Superior temporal gyrus (tissue), 1 donor: ENCODE measurements around the gene MAP2.
A peak's percentile ranks its signal among the peaks of the same experiment; 100 is the strongest.

ENCODE experiments used
- DNase-seq: peaks from one replicate; pipeline ENCODE4 v3.0.0-alpha.2; 2016; ENCODE audit errors: extremely low spot score

MAP2 gene

GRCh38 chr2:209424199-209424701, 403 bp downstream of the MAP2 start:
- DNase-seq, result no peak

DNA sequence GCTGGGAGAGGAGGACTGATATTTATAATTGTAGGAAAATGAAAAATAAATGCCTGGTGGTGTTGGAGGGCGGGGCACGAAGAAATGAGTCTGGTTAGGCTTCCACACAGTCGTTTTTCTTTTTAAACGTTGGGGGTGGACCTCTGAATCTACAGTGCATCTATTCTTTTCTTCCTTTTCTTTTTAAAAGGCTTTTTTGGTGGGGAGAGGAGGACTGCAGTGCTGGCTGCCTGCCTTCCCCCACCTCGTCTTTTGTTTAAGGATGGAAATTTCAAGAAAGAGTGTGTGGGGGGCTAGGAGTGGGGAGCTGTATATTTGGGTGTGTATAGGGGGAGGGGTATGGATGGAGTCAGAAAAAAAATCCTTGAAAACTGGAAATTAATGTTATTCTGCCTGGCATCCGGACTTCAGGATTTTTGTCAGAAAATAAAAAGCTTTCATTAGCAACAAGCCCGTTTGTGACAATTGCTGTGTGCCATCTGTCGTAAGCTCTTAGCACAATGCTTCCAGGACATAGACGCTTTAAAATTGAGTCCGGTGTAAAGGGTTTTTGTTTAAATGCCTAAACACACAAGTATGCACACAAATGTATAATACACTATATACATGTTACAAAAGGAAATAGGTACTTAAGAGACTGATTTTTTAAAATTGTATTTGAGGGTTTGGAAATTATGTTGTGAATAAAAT, 1.1 kb downstream of the MAP2 start:
- DNase-seq, result peak; percentile 62

DNA sequence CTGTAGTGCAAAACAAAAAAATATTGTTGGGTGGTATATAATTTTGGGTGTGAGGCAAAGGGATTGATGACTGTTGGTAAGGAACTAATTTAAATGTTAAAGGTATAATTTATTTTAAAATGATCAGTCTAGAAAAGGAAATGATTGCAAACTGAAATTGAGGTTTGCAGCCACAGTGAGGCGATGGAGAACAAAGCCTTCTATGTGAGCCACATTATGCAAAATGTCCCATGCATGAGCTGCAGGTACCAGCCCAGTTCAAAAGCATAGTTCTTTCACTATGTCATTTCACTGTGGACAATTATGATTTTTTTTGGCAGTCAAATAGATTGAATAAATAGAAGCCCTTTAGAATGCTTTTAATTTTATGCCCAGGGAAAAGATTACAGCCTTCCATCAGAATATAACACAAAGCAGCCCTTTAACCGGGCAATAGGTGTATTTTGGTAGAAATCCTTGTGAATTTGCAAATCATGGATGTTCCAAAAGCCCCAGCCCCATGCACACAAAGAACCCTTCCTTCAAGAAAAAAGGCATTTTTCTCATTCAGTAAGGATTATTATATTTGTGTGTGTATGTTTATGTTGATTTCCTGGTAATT, 1.7 kb downstream of the MAP2 start:
- DNase-seq, result peak; percentile 79

- peak; percentile 49 for DNase-seq
Measured at GRCh38 chr2:209426432-209426831, 2.6 kb downstream of the MAP2 start.

- DNase-seq, result no peak
Measured at GRCh38 chr2:209431701-209432100, 7.9 kb downstream of the MAP2 start.

GRCh38 chr2:209441541-209441940, 17.7 kb downstream of the MAP2 start:
- peak; percentile 44 for DNase-seq

DNA sequence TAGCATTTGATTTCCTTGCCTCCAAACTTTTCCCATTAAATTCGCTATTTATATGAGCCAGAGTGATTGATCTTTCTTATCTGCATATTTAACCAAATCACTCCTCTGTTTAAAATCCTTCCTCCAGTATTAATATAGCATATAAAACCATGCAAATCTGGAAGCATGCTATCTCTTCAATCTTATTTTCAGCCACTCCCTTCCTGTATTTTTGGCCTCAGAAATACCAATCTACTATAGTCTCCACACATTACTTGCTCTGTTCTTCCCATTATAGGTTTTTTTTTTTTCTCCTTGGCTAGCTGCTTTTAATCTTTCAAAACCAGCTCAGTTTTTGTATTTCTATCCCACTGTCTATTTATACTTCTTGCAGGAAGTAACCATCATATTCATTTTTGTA, 19.1 kb downstream of the MAP2 start:
- DNase-seq, result no peak

- no peak for DNase-seq
Measured at GRCh38 chr2:209445485-209445884, 21.6 kb downstream of the MAP2 start.

DNA sequence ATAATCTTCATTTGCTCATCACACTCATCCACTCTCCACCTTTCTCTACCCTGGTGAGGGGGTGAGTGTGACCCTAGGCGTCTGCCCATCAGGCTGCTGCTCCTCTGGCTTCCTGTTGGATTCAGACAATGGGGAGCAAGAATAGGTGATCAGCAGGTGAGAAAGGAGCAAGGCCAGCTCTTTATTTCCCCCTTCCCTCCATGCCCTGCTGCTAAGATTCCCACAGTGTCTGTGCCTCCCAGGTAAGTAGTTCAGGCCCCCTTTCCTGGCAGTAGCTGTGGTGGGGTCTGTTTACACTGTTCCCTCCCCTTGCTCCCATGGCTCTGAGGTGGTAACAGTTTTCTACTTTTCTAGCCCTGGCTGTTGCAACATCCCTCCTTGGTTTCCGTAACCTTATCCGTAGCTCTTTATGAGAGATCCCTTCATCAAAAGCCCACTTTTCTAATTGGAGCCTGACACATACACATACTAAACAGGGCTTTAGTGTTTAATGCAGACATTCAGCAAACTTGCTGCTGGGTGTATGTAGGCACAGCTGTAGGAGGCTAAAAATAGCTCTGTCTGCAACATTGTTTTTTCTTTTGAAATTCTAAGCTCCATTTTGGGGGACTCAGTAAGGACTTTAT, 27.5 kb downstream of the MAP2 start:
- no peak for DNase-seq

DNA sequence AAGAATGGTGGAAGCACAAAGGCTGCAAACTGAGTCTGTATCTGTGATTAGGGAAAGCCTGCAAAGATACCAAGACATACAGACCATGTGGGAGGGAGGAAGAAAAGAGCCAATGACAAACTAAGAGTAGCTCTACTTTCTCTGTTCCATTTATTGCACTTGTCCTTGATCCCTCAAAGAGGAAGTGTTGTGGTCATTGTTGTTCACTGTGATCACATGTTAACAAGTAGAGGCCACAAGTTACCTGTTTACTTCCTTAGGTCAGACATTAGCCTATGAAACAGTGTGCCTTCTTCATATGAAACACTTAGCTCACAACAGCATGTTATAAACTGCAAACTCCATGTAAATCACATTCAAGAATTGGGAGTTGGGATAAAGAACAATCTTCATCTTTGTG, 32.6 kb downstream of the MAP2 start:
- DNase-seq, result no peak

DNA sequence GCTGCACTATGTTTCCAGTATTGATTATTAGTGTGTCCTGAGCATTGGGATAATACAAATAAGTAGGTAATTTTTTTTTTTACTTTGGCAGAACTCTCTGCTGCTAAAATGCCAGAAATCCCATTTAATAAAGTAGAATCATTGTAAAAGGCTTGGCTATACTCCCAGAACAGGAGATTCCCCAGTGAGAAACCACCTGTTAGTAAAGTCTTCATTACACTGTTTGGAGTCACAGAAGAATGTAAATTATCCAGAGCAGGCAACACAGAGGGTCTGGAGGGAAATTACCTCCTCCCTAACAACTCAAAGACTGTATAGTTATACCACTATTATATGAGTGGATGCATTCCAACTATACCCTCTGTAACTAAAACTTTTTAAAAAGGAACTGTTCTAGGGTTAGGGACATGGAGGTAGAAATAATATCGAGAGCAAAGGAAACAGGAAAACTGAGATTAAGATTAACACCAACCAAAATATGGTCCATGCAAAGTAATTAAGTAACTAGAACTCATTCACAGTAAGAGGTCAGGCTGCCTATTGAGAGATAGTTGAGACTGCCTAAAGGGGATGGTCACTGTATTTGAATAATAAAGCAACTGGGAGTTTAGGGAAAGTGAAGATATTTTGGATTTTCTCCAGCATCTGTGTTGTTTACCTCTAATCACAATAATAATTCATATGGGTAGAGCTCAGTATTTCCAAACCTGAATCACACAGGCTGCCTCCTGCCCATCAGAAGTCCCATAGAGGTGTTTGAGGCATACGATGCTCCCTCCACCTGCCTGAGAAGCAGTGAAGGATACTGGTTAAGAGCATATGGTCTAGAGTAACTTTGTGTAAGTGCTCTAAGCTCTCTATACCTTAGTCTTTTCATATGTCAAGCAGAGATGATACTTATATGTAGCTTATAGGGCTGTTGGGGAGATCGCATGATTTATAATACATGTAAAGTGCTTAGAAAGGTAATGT, 34.4 kb downstream of the MAP2 start:
- DNase-seq, result no peak

- DNase-seq, result no peak
Measured at GRCh38 chr2:209459359-209459758, 35.5 kb downstream of the MAP2 start.

- DNase-seq, result no peak
Measured at GRCh38 chr2:209460151-209460761, 36.4 kb downstream of the MAP2 start.

GRCh38 chr2:209463226-209463625, 39.4 kb downstream of the MAP2 start:
- DNase-seq, result no peak

GRCh38 chr2:209463835-209464234, 40.0 kb downstream of the MAP2 start:
- DNase-seq, result no peak

DNA sequence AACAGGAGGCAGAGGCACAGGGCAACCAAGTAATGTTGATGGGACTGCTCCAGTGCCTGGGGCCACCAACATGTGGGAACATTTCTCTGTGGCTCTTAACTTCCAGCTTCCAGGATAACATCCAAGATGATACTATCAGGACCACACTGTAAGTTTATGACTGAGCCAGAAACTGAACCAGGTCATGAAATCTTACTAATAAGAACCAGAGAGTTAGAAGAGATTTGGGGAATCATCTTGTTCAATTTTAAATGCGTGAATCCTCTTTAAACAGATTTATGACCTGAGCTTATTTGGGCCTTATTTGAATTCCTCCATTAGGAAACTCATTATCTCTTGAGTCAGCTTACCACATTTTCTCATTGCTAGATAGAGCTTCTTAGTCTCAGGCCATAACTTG, 45.0 kb downstream of the MAP2 start:
- DNase-seq, result no peak

- DNase-seq, result no peak
Measured at GRCh38 chr2:209469481-209469880, 45.6 kb downstream of the MAP2 start.

DNA sequence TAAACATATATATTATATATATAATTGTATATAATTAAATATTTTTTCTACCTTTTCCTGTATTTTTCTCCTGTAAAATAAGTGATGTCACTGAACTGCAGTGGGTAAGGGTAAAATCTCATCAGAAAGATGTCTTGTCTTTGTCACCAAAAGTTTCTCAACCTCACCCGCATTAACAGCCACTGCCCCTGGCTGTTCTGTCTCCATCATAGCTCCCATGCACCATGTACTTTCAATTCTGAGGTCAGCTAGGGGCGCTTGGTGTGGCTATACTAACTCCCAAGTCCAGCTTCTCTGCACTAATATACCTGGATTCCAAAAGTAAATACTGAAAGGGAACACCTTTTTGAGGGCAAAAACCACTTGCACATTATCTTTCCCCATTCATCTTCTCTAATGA, 46.6 kb downstream of the MAP2 start:
- no peak for DNase-seq

GRCh38 chr2:209471037-209471436, 47.2 kb downstream of the MAP2 start:
- no peak for DNase-seq

DNA sequence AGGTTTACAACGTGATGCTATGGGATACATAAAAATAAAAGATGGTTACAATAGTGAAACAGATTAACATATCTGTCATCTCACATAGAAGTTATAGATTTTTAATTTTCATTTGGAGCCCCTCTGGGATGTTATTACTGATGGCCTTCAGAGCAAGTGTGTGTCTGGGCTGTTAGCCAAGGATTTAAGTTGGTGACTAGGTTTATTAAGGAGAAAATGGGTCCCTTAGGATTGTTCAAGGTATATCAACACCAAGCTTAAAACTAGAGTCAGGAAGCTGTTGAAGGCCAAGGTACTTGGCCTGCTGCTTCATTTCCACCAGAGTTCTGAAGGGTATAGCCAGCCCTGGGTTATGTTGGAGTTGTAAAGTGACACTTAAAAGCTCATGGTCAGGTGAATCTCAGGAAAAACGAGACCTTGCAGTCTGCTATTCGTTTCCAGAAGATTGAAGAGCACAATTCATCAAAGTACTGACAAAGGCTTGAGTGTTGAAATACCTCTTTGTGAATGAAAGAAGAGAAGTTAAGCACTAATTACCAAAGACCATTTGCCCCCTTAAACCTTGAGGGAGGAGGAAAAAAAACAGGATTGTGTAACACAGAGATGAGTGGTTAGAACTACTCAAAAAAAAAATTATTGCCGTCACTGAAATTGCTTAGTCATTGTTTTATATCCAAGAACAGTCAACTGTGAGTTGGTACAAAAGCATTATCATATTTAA, 48.4 kb downstream of the MAP2 start:
- no peak for DNase-seq

GRCh38 chr2:209472871-209473270, 49.0 kb downstream of the MAP2 start:
- no peak for DNase-seq
